Measurements from ENCODE around the gene DEPDC7.

DEPDC7 gene

GRCh38 chr11:33063326-33063881 lies 47.7 kb downstream of the DEPDC7 start:
- DNase-seq: no peak

- no peak for DNase-seq
Measured at GRCh38 chr11:33064033-33064825, 48.6 kb downstream of the DEPDC7 start.

GRCh38 chr11:33064866-33065265 lies 49.2 kb downstream of the DEPDC7 start:
- no peak for DNase-seq

- no peak for DNase-seq
Measured at GRCh38 chr11:33065445-33066178, 49.9 kb downstream of the DEPDC7 start.

- no peak for DNase-seq
Measured at GRCh38 chr11:33067294-33067693, 51.6 kb downstream of the DEPDC7 start.

GRCh38 chr11:33068611-33069340 lies 53.1 kb downstream of the DEPDC7 start:
- DNase-seq: no peak

GRCh38 chr11:33072465-33072864 lies 56.8 kb downstream of the DEPDC7 start:
- no peak for DNase-seq
